H4 (cell line): ENCODE results near the gene FAM228B. TPM values are rescaled to one million over a fixed set of nuclear protein-coding genes. Genes with fewer than 3 reads are reported as not detected.
"Not testable (repeated sequence)": the region's sequence is repeated elsewhere in the genome, so short reads cannot be mapped to it uniquely, and the experiment has no call there.

ENCODE experiments used
- DNase-seq: peaks from one replicate; pipeline ENCODE4 v3.0.0-alpha.2; 2015; ENCODE audit warnings: low spot score
- total RNA-seq: library from RNA; depleted of rRNA; stranded (reverse); fragments of >200 nt; shearing (Covaris generic); gene quantifications from 2 replicates; pipeline ENCODE4 v1.2.3, GENCODE V29; 2014

The FAM228B gene
- total RNA-seq, 1 experiment from 2014 or later, result 1.8 TPM

DNA sequence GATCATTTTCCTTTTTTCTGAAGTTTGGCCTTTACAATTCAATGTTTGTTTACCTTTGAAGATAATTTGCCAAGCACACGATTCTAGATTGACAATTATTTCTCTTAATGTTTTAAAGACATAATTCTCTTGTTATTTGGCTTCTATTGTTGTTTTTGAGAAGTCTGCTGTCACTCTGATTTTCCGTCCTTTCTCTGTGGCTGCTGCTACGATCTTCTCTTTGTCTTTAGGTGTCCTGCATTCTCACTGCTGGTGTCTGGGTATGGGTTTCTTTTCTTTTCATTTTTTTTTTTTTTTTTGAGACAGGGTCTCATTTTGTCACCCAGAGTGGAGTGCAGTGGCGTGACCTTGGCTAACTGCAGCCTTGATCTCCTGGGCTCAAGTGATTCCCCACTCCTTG is 36.4 kb downstream of the FAM228B start:
- DNase-seq, result no peak

DNA sequence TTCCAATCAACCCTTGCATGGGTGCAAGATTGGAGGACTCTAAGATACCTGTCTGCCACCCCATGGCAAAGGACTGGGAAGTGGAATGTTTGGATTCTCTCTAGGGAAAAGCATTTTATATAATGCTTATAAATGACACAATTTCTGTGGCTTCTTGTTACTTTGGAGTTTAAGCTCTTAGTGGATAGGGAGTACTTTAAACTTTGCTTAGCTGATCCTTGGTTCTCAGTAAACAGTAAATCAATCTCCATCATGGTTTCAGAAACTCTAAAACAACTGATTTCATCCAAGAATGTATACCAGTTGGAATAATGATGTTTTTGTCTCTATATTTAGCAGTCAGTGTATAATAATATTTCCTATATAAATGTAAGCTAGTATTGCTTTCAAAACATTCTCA is 37.5 kb downstream of the FAM228B start:
- DNase-seq, result no peak

DNA sequence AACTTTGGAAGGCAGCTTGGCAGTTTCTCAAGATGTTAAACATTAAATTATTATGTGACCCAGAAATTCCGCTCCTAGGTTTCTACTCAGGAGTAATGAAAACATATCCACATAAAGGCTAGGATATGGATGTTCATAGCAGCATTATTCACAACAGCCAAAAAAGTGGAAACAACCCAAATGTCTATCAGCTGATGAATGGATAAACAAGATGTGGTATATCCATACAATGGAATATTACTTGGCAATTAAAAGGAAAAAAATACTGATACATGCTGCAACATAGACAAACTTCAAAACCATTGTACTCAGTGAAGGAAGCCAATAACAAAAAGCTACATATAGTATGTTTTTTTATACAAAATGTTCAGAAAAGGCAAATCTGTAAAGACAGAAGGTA is 39.2 kb downstream of the FAM228B start:
- DNase-seq, result no peak

DNA sequence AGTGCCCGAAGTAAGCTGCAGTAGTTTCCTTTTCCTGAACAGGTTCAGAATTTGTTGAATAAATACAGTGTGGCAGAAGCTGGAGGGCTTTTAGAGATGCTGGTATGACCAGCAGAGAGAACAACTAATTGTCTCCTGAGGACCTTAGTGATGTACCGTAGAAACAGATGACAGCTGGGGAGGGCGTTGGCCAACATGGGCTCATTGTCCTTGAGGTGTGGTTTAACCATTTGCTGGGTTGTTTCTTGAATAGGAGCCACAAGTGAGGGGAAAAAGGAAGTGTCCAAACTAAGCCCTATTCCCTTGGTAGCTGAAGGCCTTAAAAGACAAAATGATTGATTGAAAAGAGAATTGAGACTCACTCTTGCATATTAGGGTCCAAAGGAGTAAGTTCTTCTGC is 39.9 kb downstream of the FAM228B start:
- no peak for DNase-seq

DNA sequence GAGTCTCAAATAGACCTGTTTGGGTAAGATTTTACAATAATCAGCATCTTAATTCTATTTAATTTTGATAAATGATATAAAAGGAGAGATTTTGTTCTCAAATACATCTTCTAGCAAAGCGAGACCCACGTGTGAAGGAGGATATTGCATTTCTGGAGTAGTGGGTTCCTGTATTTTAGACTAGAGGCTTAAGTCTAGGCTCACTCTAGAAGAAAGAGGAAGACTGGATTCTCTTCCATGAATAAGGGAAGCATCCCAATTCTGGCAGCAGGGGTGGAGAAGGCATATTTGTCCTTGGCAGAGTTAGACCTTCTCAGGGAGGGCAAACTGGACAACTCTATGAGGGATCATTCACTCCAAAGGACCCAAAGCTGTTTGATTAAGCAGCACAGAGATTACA is 40.3 kb downstream of the FAM228B start:
- no peak for DNase-seq

DNA sequence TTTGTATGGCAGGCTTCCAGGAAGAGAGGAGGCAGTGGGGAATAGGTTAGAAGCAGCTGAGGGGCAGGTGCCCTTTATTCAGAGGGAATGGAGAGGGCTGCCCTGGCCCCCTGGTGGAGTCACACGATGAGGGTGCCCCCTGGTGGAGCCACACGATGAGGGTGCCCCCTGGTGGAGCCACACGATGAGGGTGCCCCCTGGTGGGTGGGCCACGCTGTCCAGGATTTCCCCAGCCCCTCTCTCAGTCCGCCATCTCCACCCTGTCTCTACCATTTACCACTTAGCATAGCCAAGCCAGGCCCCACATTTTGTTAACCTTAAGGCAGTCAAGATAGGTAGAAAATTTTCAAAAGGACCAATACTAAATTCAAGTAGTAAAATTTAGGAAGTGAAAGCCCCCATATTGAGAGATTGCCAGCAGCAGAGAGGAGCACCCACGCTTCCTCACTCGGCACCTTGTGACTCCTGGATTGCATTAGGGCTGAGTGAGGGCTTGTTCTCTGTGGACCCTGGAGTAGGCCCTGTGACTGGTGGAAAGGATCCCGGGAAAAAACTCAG is 41.2 kb downstream of the FAM228B start:
- no peak for DNase-seq

DNA sequence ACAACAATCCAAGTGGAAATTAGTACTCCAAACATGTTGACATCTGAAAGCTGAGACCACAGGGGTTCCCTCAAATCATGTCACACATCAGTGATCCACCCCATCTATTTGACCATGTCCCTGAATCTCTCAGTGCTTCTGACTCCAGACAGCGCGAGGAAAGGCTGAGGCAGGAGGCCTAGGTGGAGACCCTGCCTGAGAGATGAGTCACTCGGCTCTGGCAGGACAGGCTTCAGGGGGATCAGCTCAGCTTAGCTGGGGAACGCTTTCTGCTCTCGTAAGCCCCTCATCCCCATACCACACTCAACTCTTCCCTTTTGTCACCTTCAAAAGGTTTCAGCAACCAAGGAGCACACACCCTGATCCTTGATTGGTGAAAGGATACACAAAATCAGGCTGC is 45.8 kb downstream of the FAM228B start:
- no peak for DNase-seq

DNA sequence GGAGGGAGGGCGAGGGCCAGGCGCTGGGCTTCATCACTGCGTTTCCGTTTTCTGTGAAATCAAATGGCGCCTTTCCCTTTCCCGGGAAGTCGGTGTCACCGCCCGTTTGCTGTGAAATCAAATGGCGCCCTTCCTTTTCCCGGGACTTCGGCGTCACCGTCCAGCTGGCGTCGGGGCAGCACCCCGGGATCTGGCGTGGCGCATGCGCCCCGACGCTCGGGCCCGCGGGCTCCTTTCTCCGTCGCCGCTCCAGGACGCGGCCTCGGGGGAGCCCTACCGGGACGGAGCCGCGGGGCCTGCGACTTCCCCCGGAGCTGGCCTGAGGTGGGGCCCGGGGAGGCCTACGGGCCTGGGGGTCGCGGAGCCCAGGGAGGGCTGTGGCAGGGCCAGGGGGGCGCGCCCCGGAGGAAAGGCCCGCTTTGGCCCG is 51.6 kb downstream of the FAM228B start, which contains the start of gene FAM228A:
TSS of gene FAM228A (plus strand) at position 203 of the 427 bp plus-strand sequence. CDS start 428 bp downstream, outside the sequence.
- DNase-seq, result no peak

DNA sequence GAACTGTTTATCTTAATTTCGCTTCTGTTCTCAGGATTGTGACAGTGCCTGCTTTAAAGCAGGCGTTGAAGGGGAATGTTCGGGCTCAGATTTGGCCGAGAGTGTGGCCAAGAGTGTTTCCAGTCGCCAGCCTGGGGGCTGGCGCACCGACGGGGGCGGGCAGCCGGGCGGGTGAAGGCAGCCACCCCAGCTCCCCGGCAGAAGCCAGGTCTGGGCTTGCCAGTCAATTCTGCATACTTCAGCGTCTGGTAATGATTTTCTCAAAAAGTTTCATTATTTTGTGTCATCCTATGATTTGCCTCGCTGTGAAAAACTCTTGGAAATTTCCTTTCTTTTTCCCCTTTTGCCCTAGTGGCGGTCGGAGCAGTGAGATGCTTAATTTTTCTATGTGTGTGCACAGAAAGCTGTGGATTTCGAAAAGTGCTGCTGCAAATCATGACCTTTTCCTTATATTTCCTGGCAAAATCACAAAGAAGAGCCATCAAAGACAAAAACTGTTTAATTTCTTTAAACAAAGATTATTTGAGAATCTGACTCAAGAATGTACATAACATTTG is 52.4 kb downstream of the FAM228B start:
- DNase-seq, result no peak

DNA sequence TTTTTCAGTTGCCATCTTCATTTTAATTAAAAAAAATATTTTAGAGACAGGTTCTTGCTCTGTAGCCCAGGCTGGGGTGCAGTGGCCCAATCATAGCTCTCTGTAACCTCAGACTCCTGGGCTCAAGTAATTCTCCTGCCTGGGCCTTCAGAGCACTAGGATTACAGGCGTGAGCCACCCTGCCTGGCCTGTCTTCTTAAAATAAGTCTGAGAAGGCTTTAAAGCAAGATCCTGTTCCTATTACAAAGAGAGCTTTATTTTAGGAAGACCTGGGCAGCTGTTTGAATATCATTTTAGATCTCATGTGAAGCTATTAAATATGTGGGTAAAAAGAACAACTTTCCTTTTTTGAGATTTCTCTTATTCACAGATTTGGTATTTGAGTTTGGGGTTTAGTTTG is 53.1 kb downstream of the FAM228B start:
- DNase-seq, result no peak

DNA sequence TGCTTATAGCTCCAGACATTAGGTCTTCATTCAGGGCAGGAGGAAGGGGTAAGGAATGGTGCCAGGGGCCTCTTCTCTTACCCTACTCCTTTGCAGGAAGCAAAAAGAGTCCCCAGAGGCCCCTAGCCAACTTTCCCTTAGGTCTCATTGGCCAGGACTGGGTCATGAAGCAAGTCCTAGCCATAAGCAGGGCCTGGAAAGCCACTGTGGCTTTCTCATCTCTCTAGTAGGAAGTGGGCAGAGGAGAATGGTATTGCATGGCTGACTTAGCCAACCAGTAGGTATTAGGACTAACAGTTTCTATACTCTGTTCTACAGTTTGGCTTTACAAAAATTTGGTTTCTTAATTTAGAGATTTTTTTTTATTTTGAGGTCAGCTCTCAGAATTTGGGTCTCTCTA is 56.4 kb downstream of the FAM228B start:
- no peak for DNase-seq

DNA sequence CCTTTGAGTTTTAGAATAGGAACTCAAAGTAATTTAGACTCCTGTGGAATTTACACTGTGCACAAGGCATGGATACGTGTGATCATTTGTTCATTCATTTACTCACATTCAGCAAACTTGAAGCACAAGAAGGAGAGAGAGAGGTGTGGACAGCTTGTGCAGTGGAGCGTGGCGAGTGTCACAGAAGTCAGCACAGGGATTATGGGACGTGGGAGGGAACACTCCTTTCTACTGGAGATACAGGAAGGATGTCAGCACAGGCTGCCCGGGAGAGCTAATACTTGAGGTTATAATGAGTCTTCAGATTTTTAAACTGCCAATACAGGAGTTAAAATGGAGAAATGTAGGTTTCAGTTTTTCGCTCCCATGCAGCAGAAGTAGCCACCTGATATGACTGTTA is 58.6 kb downstream of the FAM228B start:
- DNase-seq, result no peak

DNA sequence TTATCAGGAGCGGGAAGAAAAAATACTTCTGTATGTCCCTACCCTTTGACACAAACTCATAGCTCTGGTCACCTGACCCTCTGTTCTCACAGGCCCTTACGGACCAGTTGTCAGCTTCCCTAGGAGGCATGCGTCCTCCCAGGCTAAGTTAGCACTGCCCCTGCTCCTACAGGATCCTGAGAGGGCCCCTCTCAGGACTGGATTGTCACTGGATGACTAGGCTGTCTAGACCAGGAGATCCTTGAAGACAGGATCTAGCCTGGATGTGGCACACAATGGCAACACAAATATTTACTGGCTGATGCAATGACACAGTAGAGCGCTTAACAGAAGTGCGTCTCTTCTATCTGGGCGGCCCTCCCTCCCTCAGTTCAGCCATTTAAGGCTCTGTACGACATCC is 59.2 kb downstream of the FAM228B start:
- DNase-seq, result no peak

DNA sequence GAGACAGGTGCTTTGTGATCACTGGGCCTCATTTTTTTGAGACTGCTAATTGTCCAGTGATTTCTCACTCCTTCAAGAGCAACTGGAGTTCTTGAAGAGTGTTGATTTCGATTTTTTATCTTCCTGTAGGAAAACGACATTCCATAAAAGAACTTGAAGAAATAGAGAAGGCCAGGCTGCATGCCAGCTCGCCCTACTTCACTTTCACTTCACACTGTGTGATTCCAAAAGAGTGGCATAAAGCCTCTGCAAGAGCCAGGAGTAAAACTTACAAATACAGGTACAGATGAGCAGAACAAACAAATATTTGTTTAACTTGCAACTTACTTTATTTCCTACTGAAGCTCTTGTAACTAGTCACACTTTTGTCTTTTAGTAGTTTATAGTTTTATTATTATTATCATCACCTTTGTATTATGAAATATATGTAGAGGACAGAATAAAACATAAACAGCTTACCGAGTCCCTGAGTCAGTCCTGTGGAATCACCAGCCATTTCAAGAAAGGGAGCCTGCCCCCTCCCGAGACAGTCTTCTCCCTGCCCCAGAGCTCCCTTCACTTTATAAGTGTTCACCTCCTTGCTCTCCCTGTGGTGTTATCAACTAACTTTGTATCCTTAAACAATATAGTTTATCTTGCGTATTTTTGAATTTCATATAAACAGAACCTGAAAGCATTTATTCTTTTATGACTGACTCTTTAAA is 60.2 kb downstream of the FAM228B start:
- no peak for DNase-seq

DNA sequence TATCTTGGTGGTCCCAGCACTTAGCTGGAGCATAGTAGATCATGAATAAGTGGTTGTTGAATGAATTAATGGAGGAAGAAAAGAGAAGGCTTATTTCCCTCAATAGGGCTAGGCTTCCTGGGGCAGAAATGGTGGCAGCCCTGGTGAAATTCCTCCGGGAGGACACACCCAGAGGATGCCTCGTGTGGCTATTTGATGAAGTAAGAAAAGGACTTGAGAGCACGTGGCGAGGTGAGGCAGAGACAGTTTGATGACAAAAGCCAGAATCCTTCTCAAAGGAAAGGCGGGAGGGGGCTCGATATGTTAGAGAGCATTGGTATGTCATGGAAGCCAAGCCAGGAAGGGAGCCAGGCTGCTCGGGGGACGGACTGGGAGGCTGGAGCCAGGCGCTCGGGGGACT is 66.3 kb downstream of the FAM228B start:
- no peak for DNase-seq

DNA sequence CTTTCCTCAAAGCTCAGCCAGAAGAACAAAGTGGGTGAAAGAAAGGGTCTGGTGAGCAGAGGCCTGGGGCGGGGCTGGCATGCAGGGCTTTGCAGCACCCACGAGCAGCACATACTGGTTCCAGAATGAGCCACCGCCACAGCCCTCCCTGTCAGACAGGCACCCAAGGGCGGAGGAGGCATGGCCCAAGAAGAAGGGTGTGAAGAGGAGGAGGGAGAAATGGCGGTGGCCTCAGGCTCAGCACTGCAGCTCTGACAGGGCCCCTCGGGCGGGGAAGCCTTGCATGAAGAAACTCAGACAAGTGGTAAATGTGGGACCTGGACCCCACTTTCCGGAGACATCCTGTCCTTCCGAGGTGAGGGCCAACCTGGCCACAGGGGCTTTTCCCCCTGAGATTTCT is 67.2 kb downstream of the FAM228B start:
- DNase-seq, result no peak

DNA sequence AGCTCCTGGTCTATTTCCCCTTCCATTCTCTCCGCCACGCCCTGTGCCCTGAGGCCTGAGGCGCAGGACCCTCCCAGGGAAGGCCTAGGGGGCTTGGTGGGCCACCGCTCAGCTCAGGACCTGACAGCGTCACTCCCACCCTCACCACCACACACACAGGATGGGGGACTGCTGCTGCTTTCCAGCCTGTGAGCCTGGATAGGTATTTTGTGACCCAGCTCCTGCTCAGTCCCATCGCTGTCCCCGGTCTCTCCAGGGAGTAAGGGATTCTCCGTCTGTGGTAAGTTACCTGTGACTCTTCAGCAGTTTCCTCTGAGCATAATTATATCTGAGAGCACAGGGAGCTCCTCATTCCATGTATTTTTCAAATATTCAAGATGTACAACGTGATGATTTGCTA is 67.9 kb downstream of the FAM228B start:
- DNase-seq, result no peak

DNA sequence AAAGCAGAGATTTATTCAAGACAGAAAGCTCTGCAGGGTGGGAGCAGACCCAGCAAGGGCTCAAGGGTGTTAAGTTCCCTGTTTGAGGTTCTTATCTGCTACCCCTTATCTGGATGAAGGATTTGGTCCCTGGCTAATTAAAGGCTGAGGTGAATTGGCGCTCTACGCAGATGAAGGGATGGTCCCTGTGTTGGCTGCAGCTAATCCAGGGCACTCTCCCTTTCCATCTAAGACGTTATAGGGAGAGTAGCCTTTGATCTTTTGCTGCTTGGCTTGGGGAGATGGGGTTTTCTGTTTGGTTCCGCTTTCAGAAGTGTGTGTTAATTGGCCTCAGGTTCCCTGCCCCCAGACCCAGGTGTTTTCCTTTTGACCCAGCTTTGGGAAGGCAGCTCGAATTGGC is 68.6 kb downstream of the FAM228B start:
- no peak for DNase-seq

DNA sequence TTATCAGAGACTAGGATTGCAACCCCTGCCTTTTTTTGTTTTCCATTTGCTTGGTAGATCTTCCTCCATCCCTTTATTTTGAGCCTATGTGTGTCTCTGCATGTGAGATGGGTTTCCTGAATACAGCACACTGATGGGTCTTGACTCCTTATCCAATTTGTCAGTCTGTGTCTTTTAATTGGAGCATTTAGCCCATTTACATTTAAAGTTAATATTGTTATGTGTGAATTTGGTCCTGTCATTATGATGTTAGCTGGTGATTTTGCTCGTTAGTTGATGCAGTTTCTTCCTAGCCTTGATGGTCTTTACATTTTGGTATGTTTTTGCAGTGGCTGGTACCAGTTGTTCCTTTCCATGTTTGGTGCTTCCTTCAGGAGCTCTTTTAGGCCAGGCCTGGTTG is 73.9 kb downstream of the FAM228B start:
- DNase-seq, result not testable (repeated sequence)

DNA sequence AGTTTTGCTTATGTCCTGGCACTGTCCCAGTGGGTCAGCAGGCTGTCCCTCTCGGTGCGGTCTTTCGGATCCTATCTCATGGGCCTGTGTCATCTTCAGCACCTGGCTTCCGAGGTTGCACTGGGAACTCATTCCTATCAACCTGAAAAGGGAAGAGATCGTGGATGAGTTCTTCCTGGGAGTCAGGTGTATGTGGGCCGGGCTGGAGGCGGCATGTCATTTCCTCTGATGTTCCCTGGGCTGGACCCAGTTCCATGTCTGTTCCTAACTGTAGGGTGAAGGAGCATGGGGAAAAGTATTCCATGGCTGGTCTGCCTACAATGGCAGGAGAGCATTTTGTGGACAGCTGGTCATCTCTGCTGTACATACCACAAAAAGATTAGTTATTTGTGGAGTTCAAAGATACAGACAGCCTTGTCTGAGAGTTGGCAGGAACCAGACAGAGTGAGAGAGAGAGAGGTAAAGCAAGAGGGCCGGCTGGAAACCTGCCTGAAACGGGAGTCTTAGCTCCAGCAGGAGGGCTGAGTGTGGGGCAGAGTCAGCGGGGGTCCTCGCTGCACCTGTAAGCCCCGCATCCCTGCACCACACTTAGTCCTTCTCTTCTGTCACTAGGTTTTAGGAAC is 76.8 kb downstream of the FAM228B start:
- no peak for DNase-seq

DNA sequence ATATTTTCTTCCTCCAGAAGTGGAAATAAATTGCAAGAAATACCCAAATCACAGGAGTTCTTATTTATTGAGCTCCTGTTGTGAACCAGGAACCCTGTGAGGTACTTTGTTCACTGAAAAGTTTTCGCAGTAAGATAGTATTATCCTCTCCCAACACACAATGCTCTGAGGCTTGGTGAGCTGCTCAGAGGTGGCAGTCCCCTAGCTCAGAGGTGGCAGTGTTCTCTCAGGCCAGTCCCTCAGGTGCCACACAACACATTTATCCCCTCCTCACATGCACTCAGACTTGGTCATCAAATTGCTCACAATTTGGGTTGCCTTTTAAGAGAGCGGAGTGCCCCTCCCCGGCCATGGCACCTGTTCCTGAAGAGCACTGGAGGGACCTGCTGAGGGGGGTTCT is 77.5 kb downstream of the FAM228B start:
- DNase-seq, result no peak

DNA sequence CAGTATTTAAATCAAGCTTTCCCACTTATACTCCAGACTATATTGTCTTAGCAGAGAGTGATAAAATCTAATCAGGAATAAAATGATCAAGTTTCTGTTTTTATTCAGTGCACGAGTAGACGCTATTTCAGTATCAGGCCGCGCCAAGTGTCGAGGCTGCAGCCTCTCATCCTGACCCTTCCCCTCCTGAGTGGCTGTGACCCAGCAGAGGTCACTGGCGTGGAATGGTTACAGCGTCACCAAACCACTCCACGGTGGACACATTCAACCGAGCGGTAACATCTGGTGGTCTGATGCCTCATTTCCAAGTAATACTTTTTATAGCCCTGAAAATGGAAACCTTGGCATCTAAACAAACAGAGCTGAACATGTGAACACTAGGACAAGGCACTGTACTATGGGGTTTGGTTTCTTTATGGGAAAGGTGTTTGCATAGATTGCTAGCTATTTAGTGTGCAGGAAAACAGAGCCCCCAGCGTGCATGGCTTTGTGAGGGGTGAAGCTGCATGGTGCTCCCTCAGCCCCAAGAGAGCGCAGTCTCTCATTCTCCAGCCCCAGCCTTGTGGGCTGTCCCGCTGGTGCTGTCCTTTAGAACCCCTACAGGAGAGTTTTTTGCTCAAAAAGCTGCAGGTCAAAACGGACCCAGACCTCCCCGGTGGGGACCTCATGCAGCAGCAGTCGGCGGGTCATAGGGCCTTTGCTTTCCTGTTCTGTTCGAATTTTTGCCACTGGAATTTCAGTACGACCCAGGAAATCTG is 79.9 kb downstream of the FAM228B start:
- no peak for DNase-seq
